Mucosa of descending colon (tissue), 3 donors: ENCODE data around the gene ST3GAL6. TPM values are rescaled to one million over a fixed set of nuclear protein-coding genes. Genes with fewer than 3 reads are reported as not detected.

Source experiments
- ATAC-seq: fragments of 200-7000 bp; cut with Tn5 transposase; one replicate; pipeline ENCODE4 v1.9.1; 2020; ENCODE audit warnings: mild to moderate bottlenecking, moderate library complexity
- DNase-seq, 3 donors: peaks; one replicate each; pipeline ENCODE4 v3.0.0-alpha.2; 2020
- H3K36me3 ChIP-seq: fragments of 200-600 bp; one replicate; pipeline ENCODE4 v1.8.0; 2021; ENCODE audit warnings: low read depth, mild to moderate bottlenecking
- H3K4me1 ChIP-seq: fragments of 200-600 bp; one replicate; pipeline ENCODE4 v1.8.0; 2021; ENCODE audit warnings: low read depth, mild to moderate bottlenecking
- H3K4me3 ChIP-seq: fragments of 200-600 bp; one replicate; pipeline ENCODE4 v1.8.0; 2021; ENCODE audit warnings: mild to moderate bottlenecking
- H3K9me3 ChIP-seq: fragments of 200-600 bp; one replicate; pipeline ENCODE4 v1.8.0; 2021; ENCODE audit warnings: mild to moderate bottlenecking
- intact Hi-C, 2 donors: fragments of 100-400 bp; cut with DNase I in 1 of 2; cut with micrococcal nuclease in 1 of 2; formaldehyde crosslinking; loops; one replicate each; pipeline versions ENCODE4 v1.11.0 to v1.11.1; 2022; cut with DNase I, micrococcal nuclease
- total RNA-seq, 3 donors: library from RNA; stranded (reverse); fragmentation: NEBNext Ultra II Directional in 2 of 3; extraction: Animal tissue kit (Norgen Biotek cat#: 25700) in 2 of 3; gene quantifications; one replicate each; pipeline versions ENCODE4 v1.2.1 to v1.2.4, GENCODE V29; 2021 to 2023
- TF ChIP-seq, protein P1 (sequence below): fragments of 200-600 bp; IDR thresholded peaks from one replicate; pipeline ENCODE4 v1.8.0; 2022; ENCODE audit warnings: antibody characterized with exemption, mild to moderate bottlenecking
- donor health status: DM: no; HTN: no; CAD: no; lungs with moderate emphysema.
- donor health status: DM: no; HTN: no; CAD: no.
- donor health status: DM: no; HTN: yes; CAD: no.

Gene ST3GAL6
- total RNA-seq, 3 donors from 2014 or later, result 1.4 to 10.9 (median 2.3) TPM

DNA sequence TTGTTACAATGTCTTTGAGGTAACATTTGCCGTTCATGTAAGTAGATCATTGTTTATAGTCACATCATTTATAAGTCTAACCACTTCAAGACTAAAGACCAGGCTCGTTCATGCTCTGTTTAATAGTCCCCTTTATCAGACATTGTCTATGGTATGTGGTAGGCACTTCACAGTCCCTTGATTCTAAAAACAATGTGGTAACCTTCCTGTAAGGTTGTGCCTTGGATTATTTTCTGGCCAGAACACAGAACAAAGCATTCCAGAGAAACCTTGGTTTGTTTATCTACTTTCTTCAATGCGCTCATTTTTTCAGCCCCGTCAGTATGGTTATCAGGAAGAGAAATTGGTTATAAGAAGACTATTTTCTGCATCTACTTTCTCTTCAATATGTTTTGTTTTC is 16.3 kb upstream of the ST3GAL6 start:
- H3K36me3 ChIP-seq, result no peaks in the 10 kb centered on the region
- no peaks in the 10 kb centered on the region for H3K4me1 ChIP-seq
- DNase-seq (no peak), ATAC-seq (no peak)
- H3K9me3 ChIP-seq, result no peaks in the 10 kb centered on the region
- TF ChIP-seq, protein P1, sequence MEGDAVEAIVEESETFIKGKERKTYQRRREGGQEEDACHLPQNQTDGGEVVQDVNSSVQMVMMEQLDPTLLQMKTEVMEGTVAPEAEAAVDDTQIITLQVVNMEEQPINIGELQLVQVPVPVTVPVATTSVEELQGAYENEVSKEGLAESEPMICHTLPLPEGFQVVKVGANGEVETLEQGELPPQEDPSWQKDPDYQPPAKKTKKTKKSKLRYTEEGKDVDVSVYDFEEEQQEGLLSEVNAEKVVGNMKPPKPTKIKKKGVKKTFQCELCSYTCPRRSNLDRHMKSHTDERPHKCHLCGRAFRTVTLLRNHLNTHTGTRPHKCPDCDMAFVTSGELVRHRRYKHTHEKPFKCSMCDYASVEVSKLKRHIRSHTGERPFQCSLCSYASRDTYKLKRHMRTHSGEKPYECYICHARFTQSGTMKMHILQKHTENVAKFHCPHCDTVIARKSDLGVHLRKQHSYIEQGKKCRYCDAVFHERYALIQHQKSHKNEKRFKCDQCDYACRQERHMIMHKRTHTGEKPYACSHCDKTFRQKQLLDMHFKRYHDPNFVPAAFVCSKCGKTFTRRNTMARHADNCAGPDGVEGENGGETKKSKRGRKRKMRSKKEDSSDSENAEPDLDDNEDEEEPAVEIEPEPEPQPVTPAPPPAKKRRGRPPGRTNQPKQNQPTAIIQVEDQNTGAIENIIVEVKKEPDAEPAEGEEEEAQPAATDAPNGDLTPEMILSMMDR, result no peak
- no peak overlapping the region for H3K4me3 ChIP-seq
- intact Hi-C loops, result no loop called here

DNA sequence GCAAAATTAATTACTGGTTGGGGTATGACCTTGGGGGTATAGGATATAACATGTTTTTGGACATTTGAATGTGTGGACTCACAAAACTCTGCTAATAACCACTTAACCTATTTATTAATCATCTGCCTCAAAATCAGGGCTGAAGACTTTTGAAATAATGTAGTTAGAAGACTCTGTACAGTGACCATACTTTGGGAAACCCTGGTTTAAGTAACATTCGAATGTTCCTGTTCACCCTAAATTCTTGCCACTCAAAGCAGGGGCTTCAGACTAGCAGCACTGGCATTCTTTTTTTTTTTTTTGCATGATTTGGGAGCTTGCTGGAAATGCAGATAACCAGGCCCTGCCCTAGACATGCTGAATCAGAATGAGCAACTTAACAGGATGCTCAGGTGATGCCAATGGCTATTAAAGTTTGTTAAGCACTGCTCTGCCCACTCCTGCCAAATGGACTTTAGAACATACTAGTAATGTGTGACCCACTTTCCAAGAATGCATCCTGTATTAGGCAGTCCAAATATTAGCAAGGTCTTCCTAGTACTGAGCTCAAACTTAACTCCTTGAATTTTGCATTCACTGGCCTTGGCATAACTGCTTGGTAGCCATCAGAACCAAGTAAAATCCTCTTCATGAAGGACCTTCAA is 12.7 kb upstream of the ST3GAL6 start:
- Histone ChIP-seq H3K36me3 (no peaks in the 10 kb centered on the region), H3K4me3 (no peak overlapping the region), H3K9me3 (no peaks in the 10 kb centered on the region), H3K4me1 (no peaks in the 10 kb centered on the region)
- DNase-seq (no peak), ATAC-seq (no peak)
- intact Hi-C loops, result no loop called here
- TF ChIP-seq, protein P1, result no peak

DNA sequence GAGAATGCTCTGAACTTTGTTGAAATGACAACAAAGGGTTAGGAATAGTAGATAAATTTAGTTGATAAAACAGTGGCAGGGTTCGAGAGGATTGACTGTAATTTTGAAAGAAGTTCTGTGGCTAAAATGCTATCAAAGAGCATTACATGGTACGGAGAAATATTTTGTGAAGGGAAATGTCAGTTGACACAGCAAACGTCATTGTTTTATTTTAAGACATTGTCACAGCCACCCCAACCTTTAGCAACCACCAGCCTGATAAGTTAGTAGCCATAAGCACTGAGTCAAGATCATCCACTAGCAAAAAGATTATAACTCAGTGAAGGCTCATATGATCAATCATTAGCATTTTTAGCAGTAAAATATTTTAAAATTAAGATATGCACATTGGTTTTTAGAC is 8.7 kb upstream of the ST3GAL6 start:
- H3K4me3 ChIP-seq, result no peak overlapping the region
- intact Hi-C loops, result no loop called here
- DNase-seq, result no peak
- H3K4me1 ChIP-seq, result no peaks in the 10 kb centered on the region
- no peaks in the 10 kb centered on the region for H3K36me3 ChIP-seq
- TF ChIP-seq, protein P1, result no peak
- H3K9me3 ChIP-seq, result no peaks in the 10 kb centered on the region
- no peak for ATAC-seq

DNA sequence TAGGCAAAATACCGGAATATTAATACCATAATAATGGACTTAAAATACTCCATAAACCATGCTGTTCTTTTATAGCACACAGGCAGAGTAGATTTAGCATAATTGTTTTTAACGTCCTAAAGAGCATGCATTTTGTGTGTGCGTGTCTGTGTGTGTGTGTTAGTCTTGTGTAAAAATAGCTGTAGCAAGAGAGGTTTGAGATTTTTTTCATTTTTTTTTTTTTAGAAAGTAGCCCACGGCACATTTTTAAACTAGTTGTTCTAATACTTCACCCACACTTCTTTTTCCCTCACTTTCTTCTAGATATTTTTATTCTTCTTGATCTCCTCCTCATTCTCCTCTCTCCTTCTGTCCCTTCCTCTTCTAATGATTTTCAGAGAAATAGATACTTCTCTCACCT is 7.5 kb upstream of the ST3GAL6 start:
- Histone ChIP-seq H3K9me3 (no peaks in the 10 kb centered on the region), H3K4me3 (no peak overlapping the region), H3K4me1 (no peaks in the 10 kb centered on the region), H3K36me3 (no peaks in the 10 kb centered on the region)
- TF ChIP-seq, protein P1, result no peak
- no peak for ATAC-seq
- intact Hi-C loops, result no loop called here
- no peak for DNase-seq

DNA sequence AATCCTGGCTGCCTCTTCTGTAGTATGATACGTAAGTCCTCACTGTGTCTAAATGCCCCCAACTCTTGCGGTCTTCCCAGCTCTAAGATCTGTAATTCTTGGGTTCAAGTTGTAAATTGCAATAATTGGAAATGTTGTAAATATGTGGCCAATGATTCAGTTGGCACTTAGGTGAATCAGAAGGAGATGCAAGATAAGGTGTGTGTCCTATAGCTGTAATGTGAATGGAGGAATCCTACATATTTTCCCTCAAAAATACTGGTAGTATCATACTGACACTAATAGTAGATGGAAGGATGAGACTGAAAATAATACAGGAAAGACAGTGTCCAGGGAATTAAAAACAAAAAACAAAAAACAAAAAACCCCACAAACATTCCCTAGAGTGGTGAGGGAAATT is 3.5 kb upstream of the ST3GAL6 start:
- Histone ChIP-seq H3K4me1 (no peaks in the 10 kb centered on the region), H3K4me3 (no peak overlapping the region), H3K9me3 (no peaks in the 10 kb centered on the region), H3K36me3 (no peaks in the 10 kb centered on the region)
- ATAC-seq (no peak), DNase-seq (no peak)
- intact Hi-C loops, result no loop called here
- TF ChIP-seq, protein P1, result no peak
